GM18499 (cell line): Measurements from ENCODE around the gene SERPING1.
A peak's percentile ranks its signal among the peaks of the same experiment; 100 is the strongest.

Source experiments
- ATAC-seq: cut with Tn5 transposase; IDR thresholded peaks from one replicate; pipeline ENCODE4 v1.9.1; 2021; ENCODE audit warnings: moderate number of reproducible peaks; ENCODE audit not compliant: insufficient read depth, unreplicated experiment

The SERPING1 gene

GRCh38 chr11:57634311-57634710 is 36.8 kb downstream of the SERPING1 start:
- ATAC-seq = no peak

- no peak for ATAC-seq
Observed at GRCh38 chr11:57635246-57635645, 37.8 kb downstream of the SERPING1 start.

- no peak for ATAC-seq
Observed at GRCh38 chr11:57637626-57638004, 40.1 kb downstream of the SERPING1 start.

GRCh38 chr11:57638005-57638781 is 40.7 kb downstream of the SERPING1 start:
- no peak for ATAC-seq

GRCh38 chr11:57638811-57639320 is 41.4 kb downstream of the SERPING1 start:
- ATAC-seq = no peak

DNA sequence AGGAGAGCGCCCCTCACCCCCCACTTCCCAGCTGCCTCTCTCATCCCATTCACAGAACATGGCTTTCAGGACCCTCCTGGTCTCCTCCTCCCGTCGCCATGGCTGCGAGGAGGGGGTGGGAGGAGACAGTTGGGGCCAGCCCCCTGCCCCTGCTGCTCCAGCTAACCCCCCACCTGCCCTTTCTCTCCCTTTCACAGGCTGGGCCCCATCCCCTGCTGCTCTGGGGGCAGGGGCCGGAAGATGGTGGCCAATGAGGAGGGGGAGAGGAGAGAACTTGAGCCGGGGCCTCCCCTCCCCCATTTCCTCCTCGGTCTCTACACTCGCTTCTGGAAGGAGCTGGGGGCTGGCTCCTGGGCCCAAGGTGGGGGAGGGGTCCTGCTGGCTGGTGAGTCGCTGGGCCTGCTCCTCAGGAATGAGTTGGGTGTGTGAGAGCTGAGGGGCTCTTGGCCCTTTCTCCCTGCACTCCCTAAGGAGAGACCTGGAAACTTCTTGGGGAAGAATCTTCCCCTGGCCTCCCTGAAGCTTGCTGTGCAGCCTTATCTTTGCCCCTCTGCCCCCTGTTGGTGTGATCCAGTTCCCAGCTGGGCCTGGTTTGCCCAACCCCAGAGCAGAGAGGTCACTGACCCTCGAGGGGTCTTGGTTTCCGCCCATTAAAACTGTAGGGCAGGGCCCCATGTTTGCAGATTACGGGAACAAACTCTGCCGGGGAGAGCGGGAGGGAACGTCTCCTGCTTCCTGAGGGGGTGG is 42.0 kb downstream of the SERPING1 start:
- no peak for ATAC-seq

- no peak for ATAC-seq
Observed at GRCh38 chr11:57640068-57640800, 42.7 kb downstream of the SERPING1 start.

GRCh38 chr11:57641011-57641807 is 43.7 kb downstream of the SERPING1 start:
- no peak for ATAC-seq

GRCh38 chr11:57643802-57644201 is 46.3 kb downstream of the SERPING1 start:
- no peak for ATAC-seq

- ATAC-seq = peak; percentile 46
Observed at GRCh38 chr11:57644748-57645688, 47.5 kb downstream of the SERPING1 start.

DNA sequence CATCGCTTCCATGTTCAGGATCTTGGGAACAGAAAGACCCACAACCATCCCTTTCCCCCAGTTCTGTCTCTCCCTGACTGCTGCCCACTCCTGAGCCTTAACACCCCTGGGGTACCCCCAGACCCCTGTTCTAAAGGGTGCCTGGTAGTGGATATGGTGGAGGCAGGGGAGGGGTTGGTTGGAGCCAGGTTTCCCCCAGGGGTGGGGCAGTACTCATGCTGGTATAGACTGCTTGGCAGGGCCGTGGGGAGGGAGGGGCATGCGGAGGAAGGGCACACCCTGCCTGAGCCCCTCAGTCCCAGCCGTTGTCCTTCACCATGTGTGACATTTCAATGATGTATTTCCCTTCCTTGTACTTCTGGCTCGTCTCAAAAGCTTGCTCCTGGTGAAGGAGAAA is 48.2 kb downstream of the SERPING1 start:
- no peak for ATAC-seq

GRCh38 chr11:57646194-57646798 is 48.8 kb downstream of the SERPING1 start:
- no peak for ATAC-seq

DNA sequence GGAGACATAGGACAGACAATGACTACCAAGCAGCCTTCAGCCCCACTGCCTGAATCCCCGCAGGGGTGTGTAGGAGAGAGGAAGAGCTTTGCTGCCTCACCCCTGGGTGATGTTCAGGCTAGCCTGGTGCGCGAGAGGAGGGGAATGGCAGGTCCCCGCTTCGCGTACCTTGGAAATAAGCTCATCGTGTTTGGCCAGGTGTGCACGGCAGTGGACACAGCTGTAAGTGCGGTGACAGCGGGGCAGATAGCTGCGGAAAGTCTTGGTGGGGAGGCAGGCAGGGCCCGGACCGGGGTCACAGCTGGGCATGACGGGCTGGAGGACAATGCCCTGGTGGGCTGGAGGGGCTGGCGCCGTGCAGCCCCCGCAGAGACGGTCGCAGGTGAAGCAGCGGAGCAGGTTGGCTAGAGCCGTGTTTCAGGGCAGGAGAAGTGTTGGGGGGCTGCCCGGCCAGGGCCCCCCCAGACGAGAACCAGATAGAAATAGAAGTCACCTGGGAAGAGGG is 49.4 kb downstream of the SERPING1 start:
- ATAC-seq = no peak

DNA sequence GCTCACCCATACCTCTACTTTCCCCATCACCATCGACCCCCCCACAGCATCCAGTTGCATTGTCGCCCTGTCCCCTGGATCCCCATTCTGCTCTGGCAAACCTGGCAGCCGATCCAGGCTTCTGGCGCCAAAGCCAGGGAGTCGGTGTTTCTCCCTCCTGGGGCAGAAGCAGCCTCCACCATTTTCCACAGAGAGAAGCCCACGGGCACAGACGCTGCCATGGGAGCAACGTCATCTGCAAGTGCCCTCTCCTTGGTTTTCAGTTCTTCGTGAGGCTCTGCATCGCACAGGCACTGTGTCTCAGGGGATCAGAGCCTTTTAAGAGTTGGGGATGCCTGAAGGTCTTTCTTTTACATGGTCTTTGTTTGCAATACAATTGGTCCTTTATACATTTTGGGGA is 49.9 kb downstream of the SERPING1 start:
- no peak for ATAC-seq

DNA sequence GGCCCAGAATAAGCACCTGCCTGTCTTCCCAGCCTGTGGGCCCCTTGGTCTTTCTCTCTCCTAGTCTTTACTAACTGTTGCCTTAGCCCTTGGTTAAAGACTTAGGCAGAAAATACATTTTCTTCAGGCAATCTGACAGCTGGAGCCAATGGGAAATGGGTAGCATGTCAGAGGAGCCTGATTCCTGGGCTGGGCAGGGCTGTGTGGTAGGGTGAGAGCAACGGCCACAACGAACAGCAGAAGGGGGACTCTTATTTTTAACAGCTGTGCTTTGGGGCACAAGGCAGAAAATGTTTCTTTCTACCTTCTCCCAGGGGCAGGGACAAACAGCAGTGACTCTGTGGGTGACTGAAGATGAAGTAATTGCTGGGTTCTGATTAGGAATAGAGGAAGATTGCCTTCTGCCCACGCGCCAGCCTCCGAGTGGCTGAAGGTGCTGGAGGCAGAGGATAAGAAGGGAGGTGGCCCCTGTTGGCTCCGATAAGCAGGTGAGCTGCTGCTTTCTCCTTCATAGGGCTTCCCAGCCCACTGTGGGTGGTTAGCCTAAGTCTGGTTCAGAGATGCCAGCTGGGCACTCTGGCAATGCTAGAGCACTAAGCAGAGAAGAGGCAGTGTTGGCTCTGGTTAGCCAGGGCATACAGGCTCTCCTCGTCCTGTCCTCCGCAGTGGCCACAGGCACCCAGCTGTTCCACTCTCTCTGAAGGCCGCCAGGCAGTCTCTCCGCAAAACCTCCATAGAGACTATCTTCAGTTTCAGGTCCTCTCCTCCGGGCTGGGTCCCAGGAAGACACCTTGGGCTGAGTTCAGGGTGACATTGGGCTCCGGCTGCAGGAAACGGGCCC is 50.7 kb downstream of the SERPING1 start:
- no peak for ATAC-seq

GRCh38 chr11:57648801-57649735 is 51.6 kb downstream of the SERPING1 start:
- ATAC-seq = no peak
